ENCODE results near the gene TPCN2.

- TF ChIP-seq CTCF (IDR thresholded peaks at IDR 0.05) (no peak), POLR2A (IDR thresholded peaks at IDR 0.05) (no peak)
These were observed 15.3 kb upstream of the TPCN2 start for GRCh38 chr11:69033431-69033830.
